ENCODE data around the gene CCNE1.
"Not testable (repeated sequence)": the region's sequence is repeated elsewhere in the genome, so short reads cannot be mapped to it uniquely, and the experiment has no call there.

Gene CCNE1

GRCh38 chr19:29789007-29789406 lies 22.8 kb upstream of the CCNE1 start:
- no peak for DNase-seq

GRCh38 chr19:29793116-29793727 lies 18.6 kb upstream of the CCNE1 start:
- DNase-seq: no peak

GRCh38 chr19:29794490-29794889 lies 17.3 kb upstream of the CCNE1 start:
- DNase-seq: not testable (repeated sequence)

- DNase-seq: no peak
These were observed 16.2 kb upstream of the CCNE1 start for GRCh38 chr19:29795461-29796172.

- DNase-seq: no peak
These were observed 15.6 kb upstream of the CCNE1 start for GRCh38 chr19:29796173-29796573.

GRCh38 chr19:29798774-29799497 lies 12.9 kb upstream of the CCNE1 start:
- DNase-seq: no peak

- no peak for DNase-seq
These were observed 11.5 kb upstream of the CCNE1 start for GRCh38 chr19:29800100-29800825.

GRCh38 chr19:29803951-29804350 lies 7.8 kb upstream of the CCNE1 start:
- not testable (repeated sequence) for DNase-seq

GRCh38 chr19:29804493-29804892 lies 7.3 kb upstream of the CCNE1 start:
- DNase-seq: peak; percentile 49

- no peak for DNase-seq
These were observed 6.5 kb upstream of the CCNE1 start for GRCh38 chr19:29805031-29805965.

- no peak for DNase-seq
These were observed 5.5 kb upstream of the CCNE1 start for GRCh38 chr19:29806098-29806866.

GRCh38 chr19:29807178-29807577 lies 4.6 kb upstream of the CCNE1 start:
- DNase-seq: no peak

- DNase-seq: no peak
These were observed 3.9 kb upstream of the CCNE1 start for GRCh38 chr19:29807870-29808405.

- DNase-seq: no peak
These were observed 1.8 kb upstream of the CCNE1 start for GRCh38 chr19:29809795-29810503.

GRCh38 chr19:29810504-29810871 lies 1.3 kb upstream of the CCNE1 start:
- DNase-seq: no peak

GRCh38 chr19:29812080-29812880 lies 489 bp downstream of the CCNE1 start:
- peak; percentile 43 for DNase-seq

- DNase-seq: no peak
These were observed 1.1 kb downstream of the CCNE1 start for GRCh38 chr19:29812881-29813275.

- DNase-seq: no peak
These were observed 1.9 kb downstream of the CCNE1 start for GRCh38 chr19:29813642-29814041.

GRCh38 chr19:29815231-29815630 lies 3.4 kb downstream of the CCNE1 start:
- DNase-seq: no peak

GRCh38 chr19:29817316-29817715 lies 5.5 kb downstream of the CCNE1 start:
- no peak for DNase-seq
